G401 (cell line): ENCODE results near the gene RITA1. TPM values are rescaled to one million over a fixed set of nuclear protein-coding genes. Genes with fewer than 3 reads are reported as not detected.
"Not testable (repeated sequence)": the region's sequence is repeated elsewhere in the genome, so short reads cannot be mapped to it uniquely, and the experiment has no call there.

Source experiments
- DNase-seq: peaks from one replicate; pipeline ENCODE4 v3.0.0-alpha.2; 2015; ENCODE audit warnings: low spot score
- in situ Hi-C: cut with HindIII; loops from 2 replicates; pipeline ENCODE4 v1.10.0; 2016; ENCODE audit warnings: low sequenced_read_pairs, mixed read lengths
- total RNA-seq: library from RNA; depleted of rRNA; stranded (reverse); fragments of >200 nt; shearing (Covaris generic); gene quantifications from 2 replicates; pipeline ENCODE4 v1.2.3, GENCODE V29; 2014; rRNA removed

RITA1 gene, protein sequence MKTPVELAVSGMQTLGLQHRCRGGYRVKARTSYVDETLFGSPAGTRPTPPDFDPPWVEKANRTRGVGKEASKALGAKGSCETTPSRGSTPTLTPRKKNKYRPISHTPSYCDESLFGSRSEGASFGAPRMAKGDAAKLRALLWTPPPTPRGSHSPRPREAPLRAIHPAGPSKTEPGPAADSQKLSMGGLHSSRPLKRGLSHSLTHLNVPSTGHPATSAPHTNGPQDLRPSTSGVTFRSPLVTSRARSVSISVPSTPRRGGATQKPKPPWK
- 63.7 and 69.2 TPM in 2 replicates for total RNA-seq

DNA sequence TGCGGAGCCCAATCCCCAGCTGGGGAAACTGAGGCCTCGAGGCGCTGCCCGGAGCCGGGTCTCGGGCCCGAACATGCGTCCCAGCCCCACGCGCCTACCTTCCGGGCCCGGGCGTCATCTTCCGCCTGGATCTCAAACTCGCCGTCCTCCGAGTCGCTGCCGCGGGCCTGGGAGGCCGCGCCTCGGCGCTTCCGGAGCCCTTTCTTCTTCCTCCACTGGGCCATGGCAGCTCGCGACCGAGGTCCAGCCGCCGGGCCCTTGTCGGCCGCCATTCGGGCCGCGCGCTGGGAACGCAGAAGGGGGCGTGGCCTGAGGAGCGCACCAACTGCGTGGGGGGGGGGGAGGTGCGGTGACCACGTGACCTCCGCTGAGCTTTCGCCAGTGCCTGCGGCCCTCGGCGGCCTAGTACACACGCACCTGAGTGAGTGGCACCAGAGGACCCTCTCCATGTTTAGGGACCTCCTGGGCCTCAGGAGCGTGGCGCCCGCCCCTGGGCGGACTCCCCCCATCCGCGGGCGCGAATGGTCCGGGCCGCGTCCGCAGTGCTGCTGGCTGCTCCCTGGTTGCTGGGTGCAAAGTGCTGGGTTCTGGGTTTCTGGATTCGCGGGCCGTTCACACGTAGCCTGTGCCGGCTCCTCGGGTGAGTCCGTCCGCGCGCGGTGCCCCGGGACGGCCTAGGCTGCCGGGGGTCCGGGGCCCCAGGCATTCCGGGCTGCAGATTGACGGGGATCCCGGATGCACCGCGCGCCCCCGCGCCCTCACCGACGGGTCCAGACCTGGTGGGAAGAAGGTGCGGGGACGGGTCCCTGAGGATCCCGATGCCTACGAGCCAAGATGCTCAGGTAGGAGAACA is at the start of gene RITA1, which contains the start of gene DDX54:
RITA1 (plus strand) TSS at position 542 of the 853 bp plus-strand sequence. CDS start 1,026 bp downstream, outside the sequence.
DDX54 (minus strand) TSS at position 299 of the 853 bp plus-strand sequence; CDS start at position 272, 27 bp downstream.
- peak; percentile 78 for DNase-seq
- in situ Hi-C loops, result no loop called here

DNA sequence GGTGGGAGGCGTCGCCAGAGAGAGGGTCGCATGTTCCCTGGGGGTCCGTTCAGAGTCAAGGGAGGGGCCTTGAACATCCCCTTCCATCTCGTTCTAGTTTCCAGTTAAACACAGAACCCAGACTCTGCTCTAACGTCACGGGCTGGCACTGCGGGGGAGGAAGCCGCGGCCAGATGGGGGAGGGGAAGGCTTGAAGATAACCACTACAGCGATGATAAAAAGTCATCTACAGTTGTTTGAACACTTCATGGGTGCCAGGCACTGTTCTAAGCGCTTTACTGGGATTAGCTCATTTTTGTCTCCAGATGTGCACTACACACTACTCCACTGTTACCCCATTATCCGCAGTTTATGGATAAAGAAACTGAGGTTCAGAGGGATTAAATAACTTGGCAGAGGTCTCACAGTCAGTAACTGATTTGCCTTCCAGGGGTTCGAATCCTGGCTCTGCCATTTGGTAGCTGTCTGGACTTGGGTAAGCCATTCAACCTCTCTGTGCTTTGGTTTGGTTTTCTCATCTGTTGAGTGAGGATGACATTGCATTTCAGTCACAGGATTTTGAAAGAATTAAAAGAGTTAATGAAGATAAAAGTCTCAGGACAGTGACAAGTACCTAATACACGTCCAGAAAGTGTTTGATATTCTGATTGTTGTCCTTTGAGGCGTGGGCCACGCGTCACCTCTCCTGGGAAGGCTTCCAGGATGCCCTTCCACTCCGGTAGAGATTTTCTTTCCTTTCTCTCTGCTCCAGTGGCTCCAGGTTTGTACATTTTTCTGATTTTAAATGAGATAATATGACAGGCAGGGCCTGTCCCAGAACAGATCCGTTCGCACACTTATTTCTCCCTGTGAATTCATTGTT is 49.2 kb upstream of the RITA1 start:
- in situ Hi-C loops, result no loop called here
- DNase-seq, result no peak

DNA sequence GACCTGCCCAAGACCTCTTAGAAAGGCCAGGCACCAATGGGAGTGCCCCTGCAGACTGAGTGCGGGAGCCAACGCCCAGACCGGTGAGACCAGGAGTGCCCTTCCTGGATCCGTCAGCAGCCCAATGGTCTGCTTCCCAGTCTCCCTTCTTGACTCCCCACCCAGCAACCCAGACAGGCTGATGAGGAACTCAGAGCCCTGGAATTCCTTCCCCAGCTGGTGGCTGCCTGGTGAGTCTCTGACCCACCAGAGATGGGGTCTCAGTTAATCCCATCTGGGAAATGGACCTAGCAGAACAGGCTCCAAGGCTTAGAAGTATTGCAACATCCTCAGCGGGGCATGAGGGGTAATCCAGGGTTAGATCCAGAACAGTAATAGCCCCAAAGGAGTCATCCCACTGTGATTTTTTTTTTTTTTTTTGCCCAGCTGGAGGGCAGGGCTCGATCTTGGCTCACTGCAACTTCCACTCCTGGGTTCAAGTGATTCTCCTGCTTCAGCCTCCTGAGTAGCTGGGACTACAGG is 48.5 kb upstream of the RITA1 start:
- in situ Hi-C loops, result no loop called here
- DNase-seq, result no peak

DNA sequence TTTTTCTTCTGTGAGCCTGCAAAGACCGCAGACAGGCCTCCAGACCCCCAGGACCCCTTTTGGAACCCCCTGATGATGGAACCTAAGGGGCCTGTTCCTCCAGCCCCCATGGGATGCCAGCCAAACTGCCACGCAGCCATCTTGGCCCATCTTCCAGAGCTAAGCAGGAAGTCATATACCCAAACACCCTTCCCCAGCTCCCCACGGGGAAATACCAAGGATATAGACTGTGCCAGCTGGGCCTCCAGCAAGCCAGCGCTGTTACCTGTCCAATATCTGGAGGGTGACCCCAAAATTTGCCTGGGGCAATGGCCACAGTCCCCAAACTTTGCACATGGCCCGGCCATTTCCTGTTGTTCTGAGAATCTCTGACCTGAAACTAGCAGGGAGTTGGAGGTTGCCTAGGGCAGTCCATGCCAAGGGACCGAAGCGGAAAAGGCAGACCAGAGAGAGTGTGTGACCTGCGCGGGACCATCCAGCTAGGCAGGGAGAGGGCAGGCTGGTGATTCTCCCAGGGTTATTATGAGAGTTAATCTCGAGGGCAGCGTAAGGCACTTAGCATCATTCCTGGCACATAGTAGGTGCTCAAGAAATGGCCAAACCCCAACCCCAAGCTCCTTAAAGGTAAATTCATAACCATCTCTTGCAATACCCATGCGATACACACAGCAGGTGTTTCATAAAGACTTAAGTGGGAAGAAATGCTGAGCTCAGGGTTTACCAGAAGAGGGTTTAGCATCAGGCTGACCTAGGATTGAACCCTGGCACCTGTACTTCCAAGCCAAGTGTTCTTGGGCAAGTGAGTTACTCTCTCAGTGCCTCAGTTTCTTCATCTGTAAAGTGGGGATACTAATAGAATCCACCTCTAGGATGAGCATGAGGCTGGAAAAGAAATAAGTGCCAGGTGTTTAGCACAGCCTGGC is 47.4 kb upstream of the RITA1 start:
- in situ Hi-C loops, result no loop called here
- DNase-seq, result no peak

DNA sequence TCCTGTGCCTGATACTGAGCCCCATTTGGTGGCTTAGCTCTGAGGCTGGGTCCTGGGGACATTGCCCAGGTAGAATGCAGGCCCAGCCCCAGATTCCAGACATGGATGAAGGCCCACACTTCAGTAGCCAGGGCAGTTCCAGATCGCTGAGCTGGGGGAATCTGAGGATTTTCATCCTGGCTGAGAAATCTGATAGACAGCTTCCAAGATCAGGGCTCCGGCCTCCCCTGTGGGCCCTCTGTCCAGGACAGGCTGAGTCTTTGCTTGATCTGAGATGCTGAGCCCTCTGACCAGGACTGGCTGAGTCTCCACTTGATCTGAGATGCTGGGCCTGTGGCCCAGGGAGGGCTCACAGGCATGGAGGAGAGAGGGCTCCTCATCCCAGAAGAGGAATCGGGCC is 46.7 kb upstream of the RITA1 start:
- in situ Hi-C loops, result no loop called here
- no peak for DNase-seq

DNA sequence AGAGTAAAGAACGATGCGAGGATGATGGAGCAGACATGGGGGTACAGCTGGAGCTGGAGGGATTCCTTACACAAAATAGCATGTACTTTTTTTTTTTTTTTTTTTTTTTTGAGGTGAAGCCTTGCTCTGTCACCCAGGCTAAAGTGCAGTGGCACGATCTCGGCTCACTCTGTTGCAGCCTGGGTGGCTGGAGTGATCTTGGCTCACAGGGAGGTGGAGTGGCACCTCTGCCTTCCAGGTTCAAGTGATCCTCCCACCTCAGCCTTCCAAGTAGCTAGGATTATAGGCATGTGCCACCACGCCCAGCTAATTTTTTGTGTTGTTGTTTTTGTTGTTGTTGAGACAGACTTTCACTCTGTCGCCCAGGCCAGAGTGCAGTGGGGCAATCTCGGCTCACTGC is 44.8 kb upstream of the RITA1 start:
- in situ Hi-C loops, result no loop called here
- DNase-seq, result no peak

DNA sequence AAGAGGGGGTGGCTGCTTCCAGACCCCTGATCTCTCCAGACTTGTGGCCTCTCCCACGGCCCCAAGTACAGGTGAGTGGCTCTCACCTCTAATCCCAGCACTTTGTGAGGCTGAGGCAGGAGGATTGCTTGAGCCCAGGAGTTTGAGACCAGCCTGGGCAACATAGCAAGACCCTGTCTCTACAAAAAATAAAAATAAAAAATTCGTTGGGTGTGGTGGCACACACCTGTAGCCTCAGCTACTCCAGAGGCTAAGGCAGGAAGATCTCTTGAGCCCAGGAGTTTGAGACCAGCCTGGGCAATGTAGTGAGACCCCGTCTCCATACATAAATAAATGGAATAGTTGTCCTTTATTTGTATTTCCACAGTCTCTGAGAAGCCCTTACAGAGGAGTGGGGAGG is 43.8 kb upstream of the RITA1 start:
- DNase-seq, in situ Hi-C loops: not testable (repeated sequence)

DNA sequence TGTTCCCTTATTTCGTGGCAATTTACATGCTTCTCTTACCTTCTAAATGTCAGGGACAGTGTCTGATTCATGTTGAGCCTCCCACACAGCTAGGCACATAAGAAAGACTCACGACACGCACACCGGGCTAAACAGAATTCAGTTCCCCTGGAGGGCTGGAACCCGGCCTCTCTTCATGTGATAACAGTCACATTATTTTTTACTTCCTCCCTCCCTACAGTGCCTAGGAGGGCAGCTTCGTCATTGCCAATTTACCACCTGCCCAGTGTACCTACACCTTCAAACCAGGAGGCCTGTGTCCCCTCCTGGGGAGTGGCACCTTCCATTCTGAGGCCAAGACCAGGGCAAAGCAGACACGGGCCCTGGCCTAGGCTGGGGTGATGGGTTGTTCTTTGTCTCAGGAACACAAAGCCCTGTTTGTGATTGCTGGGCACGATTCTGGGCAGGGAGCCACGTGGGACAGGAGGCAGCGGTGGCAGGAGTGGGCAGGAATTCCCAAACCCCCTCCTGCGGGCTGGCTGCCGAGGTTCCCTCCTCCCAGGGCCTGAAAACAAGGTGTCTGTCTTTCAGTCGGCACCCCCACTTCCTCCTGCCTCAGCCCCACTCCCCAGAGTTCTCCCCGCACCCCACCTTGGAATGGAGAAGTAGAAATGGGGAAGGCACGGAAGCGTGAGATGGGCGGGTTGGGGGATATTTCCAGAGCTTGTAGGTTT is 43.2 kb upstream of the RITA1 start:
- in situ Hi-C loops, result no loop called here

DNA sequence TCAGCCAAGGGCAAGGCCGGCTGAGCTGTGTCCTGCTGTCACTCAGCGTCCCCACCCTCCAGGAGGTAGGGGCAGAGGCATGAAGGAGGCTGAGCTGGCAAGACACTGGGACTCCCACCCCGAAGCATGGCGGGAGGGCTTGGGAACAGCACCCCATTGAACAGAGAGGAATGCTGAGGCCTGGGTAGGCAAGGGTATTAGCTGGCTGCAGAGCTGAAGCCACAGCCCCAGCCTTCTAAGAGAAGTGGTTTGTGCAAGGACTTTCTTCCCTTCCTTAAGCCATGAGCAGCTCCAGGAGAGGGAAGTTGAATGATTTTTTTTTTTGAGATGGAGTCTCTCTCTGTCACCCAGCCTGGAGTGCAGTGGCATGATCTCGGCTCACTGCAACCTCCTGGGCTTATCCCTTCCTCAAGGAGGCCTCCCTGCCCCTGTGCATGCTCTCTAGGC is 42.6 kb upstream of the RITA1 start:
- DNase-seq, result no peak
- in situ Hi-C loops, result no loop called here

More for the DNA sequence above, 43.2 kb upstream of the RITA1 start:
- DNase-seq, result peak; percentile 76

DNA sequence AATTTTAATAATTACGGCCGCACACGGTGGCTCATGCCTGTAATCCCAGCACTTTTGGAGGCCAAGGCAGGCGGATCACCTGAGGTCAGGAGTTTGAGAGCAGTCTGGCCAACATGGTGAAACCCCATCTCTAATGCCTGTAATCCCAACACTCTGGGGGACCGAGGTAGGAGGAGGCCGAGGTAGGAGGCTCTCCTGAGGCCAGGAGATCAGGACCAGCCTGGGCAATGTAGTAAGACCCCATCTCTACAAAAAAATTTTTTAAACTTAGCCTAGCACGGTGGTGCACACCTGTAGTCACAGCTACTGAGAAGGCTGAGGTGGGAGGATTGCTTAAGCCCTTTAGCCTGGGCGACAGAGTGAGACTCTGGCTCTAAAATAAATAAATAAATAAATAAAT is 41.6 kb upstream of the RITA1 start:
- in situ Hi-C loops, result no loop called here
- no peak for DNase-seq

DNA sequence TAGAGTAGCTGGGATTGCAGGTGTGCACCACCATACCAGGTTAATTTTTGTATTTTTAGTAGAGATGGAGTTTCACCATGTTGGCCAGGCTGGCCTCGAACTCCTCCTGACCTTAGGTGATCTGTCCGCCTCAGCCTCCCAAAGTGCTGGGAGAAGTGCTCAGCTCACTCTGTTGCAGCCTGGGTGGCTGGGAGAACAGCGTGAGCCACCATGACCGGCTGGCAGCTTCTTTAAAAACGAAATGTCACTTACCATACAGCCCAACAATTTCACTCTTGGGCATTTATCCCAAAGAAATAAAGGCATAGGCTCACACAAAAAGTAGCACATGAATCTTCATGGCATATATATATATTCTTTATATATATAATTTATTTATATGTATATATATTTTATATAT is 40.7 kb upstream of the RITA1 start:
- in situ Hi-C loops, result no loop called here
- DNase-seq, result no peak

DNA sequence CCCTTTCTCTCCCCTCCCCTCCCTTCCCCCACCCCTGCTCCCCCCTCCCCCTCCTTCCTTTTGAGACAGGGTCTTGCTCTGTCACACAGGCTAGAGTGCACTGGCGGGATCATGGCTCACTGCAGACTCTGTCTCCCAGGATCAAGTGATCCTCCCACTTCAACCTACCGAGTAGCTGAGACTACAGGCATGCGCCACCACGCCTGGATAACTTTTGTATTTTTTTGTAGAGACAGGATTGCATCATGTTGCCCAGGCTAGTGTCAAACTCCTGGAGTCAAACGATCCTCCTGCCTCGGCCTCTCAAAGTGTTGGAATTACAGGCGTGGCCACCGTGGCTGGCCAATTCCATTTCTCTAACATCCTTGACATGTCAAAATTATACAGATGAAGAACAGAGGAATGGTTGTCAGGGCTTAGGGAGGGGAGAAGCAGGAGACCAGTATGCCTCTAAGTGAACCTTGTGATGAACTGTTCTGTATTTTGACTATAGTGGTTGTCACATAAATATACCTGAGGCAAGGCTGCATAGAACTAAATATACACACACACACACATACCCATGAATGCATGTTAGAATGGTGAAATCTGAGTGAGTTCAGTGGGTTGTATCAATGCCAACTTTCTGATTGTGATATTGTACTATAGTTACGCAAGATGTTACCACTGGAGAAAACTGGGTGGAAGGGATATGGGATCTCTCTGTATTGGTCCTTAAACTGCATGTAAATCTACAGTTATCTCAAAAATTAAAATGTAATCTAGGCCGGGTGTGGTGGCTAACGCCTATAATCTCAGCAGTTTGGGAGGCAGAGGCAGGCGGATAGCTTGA is 39.6 kb upstream of the RITA1 start:
- in situ Hi-C loops, result no loop called here

DNA sequence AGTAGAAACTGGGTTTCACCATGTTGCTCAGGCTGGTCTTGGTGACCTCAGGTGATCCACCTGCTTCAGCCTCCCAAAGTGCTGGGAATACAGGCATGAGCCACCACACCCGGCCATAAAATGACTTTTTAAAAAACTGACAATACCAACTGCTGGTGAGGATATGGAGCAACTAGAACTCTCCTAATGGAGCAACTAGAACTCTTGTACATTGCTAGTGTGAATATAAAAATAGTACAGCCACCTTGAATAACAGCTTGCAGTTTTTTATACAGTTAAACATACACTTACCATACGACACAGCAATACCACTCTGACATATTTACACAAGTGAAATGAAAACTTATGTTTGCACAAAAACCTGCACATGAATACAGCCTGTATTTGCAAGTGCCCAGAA is 38.5 kb upstream of the RITA1 start:
- no peak for DNase-seq
- in situ Hi-C loops, result no loop called here

More for the DNA sequence above, 39.6 kb upstream of the RITA1 start:
- no peak for DNase-seq

DNA sequence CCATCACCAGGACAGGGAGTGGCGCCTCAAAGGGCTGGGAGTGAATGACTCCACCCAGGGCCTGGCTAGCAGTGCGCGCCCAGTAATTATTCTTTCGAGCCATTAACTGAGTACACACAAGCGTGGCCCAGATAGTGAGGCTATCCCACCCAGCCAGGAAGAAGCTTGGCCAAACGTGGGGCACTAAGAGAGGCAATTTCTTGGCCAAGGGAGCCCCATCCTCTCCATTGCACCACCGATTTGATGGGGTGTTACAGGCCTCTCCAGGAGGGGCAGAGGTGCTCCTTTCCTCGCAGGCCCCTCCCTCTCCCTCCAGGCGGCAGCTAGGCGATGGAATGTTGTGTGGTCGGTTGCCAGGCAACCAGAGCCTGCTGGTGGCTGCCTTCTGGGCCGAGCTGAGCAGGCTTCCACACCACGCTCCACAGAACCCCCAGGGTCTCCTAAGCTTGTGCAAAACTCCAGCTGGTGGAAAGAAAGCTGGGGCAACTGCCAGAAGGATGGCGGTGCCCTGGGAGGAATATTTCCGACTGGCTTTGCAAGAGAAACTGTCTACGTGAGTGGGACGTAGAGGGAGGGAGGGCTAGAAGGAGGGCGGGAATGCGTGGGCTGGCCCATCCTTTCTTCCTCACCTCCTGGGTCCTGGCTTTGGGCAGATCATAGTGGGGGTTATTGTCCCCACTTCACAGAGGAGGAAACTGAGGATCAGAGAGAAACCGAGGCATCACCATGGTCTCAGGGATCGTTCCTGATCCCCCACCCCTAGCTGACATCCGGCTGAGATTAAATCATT is 36.0 kb upstream of the RITA1 start, which contains the start of gene CFAP73:
CFAP73 (plus strand) TSS at position 364 of the 790 bp plus-strand sequence; CDS start at position 498, 134 bp downstream.
- peak; percentile 83 for DNase-seq
- in situ Hi-C loops, result loop anchor here (25.0 kb wide), 1 partner anchor 87 kb away; the partner anchor contains the start of gene DTX1

DNA sequence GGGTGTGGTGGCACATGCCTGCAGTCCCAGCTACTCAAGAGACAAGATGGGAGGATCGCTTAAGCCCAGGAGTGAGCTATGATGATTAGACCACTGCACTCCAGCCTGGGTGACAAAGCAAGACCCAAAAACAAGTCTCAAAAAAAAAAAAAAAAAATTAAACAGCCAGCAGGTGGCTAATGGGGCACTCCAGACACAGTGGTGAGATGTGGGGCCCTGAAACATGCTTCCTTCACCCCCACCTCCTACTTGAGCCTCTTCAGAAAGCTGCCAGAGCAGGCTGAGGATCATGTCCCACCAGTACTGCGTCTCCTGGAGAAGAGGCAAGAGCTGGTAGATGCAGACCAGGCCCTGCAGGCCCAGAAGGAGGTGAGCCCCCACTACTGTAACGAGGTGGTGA is 33.9 kb upstream of the RITA1 start:
- in situ Hi-C loops, result loop anchor here (25.0 kb wide), 1 partner anchor 89 kb away; the partner anchor contains the start of gene DTX1
- no peak for DNase-seq
